DMS79 treated with DMSO at 0.1 percent for 48 hours (cell line): ENCODE measurements around the gene CACNG6.
A peak's percentile ranks its signal among the peaks of the same experiment; 100 is the strongest.
"Not testable (repeated sequence)": the region's sequence is repeated elsewhere in the genome, so short reads cannot be mapped to it uniquely, and the experiment has no call there.

Experiments used
- DNase-seq: peaks from one replicate; lab custom pipeline; 2025; lab: John Stamatoyannopoulos, UW

CACNG6 gene, protein sequence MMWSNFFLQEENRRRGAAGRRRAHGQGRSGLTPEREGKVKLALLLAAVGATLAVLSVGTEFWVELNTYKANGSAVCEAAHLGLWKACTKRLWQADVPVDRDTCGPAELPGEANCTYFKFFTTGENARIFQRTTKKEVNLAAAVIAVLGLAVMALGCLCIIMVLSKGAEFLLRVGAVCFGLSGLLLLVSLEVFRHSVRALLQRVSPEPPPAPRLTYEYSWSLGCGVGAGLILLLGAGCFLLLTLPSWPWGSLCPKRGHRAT

DNA sequence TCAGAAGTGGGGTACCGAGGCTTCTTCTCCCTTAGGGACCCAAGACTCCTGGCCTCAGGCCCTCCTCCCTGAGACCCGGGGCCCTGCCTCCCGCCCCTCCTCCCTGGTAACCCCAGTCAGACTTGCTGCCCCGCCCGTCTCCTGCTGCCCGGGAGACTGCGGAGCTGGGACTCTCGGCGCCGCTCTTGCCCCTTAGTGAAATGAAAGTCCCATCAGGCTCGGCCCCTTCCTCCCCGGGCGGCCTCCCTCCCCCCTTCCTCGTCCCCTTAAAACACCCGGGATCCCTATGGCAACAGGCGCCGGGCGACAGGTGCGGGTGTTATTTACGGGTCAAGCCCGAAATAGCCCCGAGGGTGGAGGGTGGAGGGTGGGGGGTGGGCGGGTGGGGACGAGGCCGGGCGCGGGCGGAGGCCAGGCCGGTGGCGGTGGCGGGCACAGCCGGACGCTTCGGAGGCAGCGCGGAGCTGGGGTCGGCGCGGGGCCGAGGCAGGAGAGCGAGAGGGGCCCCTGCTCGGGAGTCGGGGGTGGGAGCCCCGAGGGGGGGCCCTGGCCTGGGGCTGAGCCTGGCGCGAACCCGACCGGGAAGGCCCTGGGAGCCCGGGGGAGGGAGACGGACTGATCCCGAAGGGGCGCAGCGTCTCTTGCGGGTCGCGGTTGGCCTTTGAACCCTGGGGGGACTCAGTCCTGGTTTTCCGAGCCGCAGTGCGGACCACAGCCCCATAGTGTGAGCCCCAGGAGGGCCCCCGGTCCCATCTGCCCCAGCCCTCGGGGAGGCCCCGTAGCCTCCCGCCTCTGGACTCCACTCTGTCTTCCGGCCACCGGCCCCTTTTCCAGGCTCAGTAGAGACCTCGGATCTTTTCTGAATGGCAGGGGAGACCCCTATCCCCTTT, at the start of gene CACNG6:
Gene CACNG6 (plus strand): TSS at position 414 of the 890 bp plus-strand sequence. CDS start 1,241 bp downstream, outside the sequence.
- DNase-seq = peak; percentile 47

DNA sequence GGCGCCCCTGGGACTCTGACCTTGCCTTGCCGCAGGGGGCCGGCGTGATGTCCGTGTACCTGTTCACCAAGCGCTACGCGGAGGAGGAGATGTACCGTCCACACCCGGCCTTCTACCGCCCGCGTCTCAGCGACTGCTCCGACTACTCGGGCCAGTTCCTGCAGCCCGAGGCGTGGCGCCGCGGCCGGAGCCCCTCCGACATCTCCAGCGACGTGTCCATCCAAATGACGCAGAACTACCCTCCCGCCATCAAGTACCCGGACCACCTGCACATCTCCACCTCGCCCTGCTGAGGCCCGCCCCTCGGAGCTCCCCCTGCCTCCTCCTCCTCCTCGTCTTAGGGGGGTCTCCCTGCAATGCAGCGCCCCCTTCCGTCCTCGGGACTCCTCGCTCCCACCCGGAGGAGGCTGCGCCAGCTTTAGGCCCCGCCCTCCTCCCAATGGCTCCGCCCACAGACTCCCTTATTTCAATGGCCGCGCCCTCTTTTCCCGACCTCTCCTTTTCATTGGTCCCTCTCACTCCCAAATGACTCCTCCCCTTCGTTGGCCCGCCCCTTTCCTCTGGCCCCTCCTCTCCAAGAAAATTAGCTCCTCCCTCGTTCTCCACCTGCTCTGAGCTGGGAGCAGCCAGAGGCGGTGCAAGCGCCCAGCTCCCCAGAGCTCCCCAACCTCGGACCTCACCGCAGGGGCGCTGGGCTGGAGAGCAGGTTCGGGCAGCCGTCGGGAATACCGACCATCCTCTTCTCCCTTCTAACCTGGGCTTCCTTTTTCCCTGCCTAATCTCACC, 49.2 kb upstream of the CACNG6 start:
- no peak for DNase-seq

DNA sequence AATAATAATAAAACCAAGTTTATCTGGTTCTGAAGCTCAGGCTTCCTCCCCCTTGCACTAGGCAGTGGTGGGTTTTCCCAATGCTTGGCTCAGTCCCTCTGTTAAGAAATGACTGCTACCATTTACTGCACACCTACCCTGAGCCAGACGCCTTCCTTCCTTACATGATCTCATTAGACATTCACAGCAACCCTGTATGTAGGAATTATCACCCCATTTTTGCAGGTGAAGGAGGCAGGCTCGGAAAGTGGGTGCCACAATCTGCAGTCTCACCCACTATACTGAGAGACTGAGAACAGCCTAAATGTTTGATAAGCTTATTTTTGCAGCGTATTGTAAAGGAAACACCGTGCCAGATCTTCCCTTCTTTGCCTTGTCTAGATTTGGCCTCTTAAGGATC, 47.0 kb upstream of the CACNG6 start:
- DNase-seq = no peak

DNA sequence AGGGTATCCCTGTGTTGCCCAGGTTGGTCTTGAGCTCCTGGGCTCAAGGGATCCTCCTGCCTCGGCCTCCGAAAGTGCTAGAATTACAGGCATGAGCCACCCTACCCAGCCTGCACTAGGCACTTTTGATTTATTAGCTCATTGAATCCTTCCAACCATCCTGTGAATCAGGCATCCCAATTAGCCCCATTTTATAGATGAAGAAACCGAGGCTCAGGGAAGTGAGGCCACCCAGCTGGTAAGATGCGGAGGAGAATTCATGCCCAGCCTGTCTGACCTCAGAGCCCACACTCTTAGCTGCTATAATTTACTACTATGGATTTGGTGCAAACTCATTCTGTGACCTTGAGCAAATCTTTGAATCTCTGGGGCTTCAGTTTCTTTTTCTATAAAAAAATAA, 46.5 kb upstream of the CACNG6 start:
- DNase-seq = no peak

DNA sequence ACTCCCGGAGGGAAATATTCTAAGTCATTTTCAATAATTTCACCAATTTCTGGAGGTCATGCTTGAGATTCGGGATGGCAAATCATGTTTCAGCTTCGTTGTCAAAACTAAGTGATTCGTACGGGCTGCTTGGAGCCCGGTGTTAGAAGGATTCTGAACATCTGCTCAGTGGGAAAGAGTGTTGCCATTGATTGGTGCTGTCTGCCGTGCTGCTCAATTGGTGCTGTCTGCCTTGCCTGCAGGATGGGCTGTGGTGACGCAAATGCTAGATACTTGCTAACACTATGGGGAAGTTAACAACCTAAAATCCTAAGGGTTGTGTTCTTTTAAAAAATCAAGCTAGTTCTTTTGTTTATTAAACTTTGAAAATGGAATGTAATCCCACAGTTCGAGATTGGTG, 46.0 kb upstream of the CACNG6 start:
- DNase-seq = no peak

DNA sequence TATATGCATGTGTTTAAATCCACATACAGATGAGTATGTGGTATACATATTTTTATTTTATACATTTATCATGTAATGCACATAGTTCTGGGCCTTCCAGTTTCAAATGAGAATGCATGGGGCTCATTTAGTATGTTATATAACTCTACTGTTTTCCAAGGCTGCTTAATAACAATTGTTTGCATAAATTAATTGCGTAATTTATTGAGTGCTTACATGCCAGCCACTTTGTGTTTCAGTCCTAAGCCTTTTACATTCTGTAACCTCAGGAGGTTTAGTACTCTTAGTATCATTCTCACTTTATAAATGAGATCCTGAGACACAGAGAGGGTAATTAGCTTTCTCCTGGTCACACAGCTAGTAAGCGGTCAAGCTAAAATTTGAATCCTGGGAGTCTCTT, 45.4 kb upstream of the CACNG6 start:
- DNase-seq = no peak

DNA sequence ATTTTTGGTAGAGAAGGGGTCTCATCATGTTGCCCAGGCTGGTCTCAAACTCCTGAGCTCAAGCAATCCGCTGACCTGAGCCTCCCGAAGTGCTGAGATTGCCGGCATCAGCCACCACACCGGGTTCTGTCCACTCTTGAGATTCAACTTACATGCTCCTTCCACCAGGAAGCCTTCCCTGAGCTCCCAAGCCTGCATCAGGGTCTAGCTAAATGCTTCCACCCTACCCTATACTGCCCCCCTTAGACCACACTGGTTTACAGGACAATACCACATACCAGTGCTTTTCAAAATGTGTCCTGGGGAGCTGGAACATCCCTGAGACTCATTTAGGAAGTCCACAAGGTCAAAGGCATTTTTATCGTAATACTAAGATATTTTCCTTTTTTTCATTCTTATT, 43.8 kb upstream of the CACNG6 start:
- no peak for DNase-seq

DNA sequence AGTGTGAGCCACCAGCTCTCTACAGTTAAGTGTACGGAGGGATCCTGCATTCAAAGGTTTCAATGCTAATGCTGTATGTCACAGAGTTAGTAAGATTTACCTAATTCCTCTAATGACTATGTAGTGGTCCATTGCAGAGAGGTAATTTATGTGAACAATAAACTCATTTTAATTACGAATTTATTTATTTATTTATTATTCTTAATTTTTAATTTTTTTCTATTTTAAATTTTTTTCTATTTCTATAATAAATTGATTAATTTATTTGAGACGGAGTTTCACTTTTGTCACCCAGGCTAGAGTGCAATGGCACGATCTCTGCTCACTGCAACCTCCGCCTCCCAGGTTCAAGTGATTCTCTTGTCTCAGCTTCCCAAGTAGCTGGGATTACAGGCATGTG, 42.8 kb upstream of the CACNG6 start:
- not testable (repeated sequence) for DNase-seq

DNA sequence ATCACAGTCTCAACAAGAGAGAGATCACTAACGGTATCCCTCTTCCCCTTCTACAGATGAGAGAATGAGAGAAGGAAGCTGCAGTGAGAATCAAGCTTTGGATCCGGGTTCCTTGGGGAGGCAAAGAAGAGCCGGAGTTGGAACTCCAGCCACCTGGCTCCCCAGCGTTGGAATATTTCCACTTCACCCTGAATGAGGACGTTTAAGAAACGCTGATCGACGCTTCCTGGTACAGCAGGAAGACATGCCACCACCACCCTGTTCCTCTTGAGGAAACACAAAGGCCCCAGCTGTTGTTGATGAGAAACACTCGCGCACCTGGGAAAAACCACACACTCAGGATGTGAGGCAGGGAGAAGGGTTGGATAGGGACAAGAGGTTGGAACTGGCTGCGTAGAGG, 40.0 kb upstream of the CACNG6 start:
- DNase-seq = peak; percentile 22

DNA sequence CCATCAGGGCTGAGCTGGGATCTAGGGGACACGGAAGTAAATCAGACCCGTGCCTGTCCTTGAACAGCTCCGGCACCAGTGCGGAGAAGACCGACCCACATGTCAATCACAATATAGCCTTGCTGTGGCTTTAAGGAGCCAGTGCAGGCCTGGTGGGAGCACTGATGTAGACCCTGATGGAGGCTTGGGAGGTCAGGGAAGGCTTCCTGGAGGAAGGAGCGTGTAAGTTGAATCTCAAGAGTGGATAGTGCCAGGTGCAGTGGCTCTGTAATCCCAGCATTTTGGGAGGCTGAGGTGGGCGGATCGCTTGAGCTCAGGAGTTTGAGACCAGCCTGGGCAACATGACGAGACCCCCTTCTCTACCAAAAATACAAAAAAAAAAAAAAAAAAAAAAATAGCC, 39.5 kb upstream of the CACNG6 start:
- no peak for DNase-seq

DNA sequence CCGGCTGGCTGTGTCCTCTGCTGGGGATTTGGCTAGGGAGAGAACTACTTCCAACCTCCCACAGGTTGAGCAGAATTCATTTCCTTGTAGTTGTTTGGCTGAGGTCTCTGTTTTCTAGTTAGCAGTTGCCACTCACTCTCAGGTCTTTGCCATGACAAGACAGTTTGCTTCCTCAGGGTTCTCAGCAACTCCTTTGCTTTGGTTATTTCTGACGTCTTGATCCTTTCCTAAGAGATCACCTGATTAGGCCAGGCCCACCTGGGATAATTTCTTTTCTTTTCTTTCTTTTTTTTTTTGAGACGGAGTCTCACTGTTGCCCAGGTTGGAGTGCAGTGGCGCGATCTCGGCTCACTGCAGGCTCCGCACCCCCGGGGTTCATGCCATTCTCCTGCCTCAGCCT, 38.1 kb upstream of the CACNG6 start:
- no peak for DNase-seq

DNA sequence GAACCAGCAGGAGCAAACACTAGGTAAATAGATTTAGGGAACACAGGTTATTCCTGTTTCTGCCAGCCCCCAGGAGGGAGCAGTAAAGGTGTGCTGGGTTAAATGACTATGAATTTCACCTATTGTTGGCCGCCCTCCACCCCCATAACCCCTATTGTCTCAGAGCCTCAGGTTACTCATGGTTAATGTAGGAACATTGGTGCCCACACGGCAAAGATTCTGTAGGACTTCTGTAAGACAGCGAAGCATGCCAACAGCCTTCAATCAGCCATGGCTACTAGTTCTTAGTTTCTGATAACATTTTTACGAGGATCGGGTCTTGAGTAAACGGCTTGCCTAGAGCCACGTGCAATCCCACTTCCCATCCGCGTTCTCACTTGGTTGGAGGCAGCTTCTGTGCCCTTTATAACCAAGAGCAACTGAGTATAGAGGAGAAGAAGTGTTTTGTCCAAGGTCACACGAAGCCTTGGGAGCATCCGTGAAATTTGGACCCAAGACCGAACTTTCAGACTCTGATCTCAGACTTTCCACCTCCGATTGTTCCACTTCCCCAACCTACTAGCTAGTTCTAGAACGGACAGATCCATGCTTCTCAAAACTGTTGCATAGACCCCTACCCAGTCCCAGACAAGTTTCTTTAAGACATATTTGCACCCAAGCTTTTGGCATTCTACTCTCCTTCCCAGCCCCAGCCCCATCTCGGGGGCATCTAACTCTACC, 33.8 kb upstream of the CACNG6 start:
- no peak for DNase-seq

DNA sequence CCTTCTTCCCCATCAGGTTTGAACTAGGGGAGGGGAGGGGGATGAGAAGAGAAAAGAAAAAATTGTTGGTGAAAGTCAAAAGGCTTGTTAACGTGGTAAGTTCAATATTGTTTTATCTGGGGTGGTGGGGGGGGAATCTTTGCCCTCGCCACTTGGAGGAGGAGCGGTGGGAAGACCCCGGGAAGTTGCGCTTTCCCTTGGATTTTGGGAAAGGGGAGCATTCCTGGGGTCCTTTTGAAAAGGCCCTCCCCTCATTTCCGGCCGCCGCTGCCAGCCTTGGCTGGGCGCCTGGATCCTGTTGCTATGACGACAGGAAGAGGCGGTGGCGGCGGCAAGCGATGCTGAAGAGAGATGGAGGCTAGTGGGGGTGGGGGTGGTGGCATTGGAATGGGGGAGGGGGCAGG, 33.3 kb upstream of the CACNG6 start:
- peak; percentile 68 for DNase-seq

DNA sequence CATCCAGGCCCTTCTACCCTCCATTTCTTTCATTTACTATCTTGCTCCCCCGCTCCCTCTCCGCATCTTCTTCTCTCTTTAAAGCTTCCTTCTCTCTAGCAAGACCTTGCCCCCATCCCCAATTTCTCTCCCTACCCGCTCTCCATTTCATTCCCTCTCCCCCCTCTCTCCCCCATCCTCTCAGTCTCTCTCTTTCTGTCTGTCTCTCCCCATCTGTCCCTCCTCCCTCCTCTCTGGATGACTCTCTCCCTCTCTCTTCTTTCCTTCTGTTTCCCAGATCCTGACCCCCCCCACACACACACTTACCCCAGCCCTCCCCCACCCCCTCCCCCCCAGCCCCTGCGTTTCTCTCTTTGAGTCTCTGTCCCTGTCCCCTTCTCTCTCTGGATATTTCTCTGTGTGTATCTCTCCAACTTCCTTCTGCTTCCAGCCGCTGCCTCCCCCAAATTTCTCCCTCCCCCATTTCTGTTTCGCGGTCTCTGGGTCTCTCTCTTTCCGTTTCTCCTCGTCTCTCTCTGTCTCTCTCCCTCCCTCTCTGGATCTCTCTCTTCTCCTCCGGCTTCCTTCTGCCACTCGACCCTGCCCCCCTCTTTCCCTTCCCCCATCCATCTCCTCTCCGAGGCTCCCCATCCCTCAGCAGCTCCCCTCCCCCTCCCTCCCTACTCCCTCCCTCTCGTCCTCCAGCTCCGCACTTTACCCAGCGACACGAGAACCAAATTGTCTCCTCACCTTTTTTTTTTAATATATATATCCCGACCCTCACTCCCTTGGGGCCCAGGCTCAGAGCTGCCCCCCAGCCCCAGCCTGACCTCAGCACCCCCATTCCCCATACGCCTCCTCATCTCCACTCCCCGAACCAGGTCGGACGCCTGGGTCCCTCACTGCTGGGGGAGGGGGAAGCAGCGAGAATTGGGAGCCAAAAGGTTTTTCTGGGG, 32.3 kb upstream of the CACNG6 start:
- no peak for DNase-seq

DNA sequence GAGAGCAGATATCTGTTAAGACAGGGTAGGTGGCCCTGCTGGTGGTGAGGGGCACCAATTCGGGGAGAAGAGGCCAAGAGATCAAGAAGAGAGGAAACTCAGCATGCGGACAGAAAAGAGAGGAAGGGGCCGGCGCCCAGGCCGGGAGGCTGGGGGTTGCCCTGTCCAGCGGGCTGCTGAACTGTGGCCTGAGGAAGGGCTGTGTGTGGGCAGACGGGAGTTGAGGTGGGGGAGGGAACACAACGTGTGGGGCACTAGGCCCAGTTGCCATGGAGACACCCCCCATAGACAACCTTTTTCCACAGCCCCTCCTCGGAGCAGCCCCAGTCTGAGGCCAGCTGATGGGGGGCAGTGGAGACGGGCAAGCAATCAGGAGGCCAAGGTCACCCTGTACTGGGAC, 31.2 kb upstream of the CACNG6 start:
- DNase-seq = no peak

DNA sequence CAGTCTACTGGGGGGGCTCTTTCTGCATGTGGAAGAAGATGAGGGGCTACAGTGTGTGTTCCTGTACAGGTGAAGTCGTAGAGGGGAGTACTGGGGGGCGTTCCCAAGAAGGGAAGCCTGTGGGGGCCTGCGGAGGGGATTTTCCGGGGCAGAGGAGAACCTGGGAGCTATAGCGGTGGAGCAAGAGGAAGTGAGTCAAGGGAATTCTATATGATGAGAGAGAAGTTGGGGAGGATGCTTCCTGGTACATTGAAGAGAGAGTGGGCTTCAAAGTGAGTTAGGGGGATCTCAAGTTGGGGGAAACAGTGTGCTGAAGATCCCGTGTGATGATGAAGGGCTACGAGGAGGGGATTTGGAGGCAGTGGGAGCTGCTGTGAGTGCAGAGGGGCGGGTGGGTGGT, 30.6 kb upstream of the CACNG6 start:
- no peak for DNase-seq

DNA sequence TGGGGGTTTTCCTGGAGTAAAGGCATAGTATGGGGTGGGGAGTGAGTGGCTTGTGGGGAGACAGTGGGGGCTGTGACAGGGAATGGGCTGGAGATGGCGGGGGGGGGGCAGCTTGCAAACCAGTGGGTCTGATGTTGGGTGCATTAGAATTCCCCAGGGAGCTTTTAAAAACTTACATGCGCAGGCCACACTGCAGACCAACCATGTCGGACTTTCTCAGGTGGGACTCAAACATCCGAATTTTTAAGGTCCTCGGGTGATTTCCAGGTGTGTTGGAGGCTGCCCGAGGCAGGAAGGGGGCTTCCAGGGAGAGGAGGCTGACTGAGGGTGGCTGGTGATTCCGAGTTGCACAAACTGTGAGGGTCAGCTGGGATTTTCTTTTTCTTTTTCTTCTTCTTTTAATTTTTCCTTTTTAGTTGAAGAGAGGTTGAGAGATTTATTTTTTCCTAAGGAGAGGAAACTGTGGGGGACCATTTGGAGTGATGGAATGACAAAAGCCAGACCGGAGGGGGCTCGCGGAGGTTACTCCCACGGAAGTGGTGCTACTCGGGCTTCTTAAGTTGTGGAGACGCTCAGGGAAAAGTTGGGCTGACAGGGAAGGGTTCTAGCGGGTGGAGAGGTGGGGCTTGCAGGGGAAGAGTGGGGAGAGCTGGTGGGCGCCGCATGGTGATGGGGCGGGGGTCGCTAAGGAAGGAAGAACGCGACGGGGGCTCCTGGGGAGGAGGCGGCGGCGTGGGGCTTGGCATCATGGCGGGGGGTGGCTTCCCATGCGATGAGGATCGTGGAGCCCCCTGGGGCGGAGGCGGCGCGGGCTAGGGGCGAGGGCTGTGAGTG, 29.7 kb upstream of the CACNG6 start:
- no peak for DNase-seq

DNA sequence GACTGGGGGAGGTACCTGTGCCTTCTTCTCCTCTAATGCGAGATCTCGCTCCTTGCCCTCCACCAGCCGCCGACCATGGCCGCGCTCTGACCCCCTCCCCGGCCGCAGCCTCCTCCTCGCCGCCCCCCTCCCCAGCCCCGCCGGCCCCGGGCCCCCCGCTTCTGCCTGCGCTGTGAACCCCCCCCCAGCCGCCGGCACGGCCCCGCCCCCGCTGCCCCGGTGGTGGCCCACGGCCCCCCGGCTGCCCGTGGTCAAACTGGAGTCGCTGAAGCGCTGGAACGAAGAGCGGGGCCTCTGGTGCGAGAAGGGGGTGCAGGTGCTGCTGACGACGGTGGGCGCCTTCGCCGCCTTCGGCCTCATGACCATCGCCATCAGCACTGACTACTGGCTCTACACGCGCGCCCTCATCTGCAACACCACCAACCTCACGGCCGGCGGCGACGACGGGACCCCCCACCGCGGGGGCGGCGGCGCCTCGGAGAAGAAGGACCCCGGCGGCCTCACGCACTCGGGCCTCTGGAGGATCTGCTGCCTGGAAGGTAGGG, 28.5 kb upstream of the CACNG6 start, which contains the start of gene CACNG8:
Gene CACNG8 (plus strand): TSS at position 51 of the 545 bp plus-strand sequence.
- no peak for DNase-seq

DNA sequence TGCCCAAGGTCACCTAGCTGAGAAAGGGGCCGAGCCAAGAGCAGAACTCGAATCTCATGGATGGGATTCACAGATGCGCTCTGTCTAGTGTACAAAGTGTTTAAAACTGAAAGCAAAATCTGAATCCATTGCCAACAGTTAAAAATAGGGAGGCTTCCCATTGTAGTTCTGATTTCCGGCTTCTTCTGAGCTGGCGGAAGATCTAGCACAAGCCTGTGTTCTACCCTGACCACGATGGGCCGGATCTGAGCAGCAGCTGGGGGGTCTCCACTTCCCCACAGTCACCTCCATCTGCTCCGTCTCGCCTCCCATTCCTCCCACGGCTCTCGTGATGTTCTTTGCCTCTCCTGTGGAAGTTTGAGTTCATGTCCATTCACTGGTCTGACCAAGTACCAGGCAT, 26.3 kb upstream of the CACNG6 start:
- DNase-seq = no peak

DNA sequence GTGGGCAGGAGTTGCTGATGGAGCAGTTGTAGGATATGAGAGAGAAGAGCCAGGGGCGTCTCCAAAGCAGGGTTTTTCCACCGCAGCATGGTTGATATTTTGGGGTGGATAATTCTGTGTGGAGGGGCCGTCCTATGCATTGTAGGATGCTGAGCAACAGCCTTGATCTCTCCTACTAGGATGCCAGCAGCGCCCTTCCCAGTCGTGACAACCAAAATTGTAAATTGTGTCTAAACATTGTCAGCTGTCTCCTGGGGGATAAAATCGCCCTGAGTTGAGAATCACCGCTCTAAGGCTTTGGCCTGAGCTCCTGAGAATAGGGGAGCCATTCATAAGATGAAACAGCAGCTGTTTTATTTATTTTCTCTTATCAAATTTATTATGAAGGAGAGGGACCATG, 24.5 kb upstream of the CACNG6 start:
- DNase-seq = no peak
